Adrenal gland (tissue), 5 donors: ENCODE data around the gene MXRA8.

ENCODE experiments used
- POLR2A ChIP-seq, 2 donors: fragments of 450-650 bp; IDR thresholded peaks; one replicate each; pipeline ENCODE4 v1.6.1; 2017; ENCODE audit warnings: antibody characterized with exemption in 2 of 2, mild to moderate bottlenecking in 2 of 2, moderate library complexity in 1 of 2
- TF ChIP-seq, protein P1 (sequence below), 6 experiments: fragments of 450-650 bp in 4 of 6; fragments of 200-600 bp in 2 of 6; sonication (generic) in 1 of 6; IDR thresholded peaks; 1 replicate in 5 of 6; 2 replicates in 1 of 6; pipeline versions ENCODE4 v1.5.1 to v1.8.0; 2016 to 2021; ENCODE audit warnings: antibody characterized with exemption in 6 of 6, mild to moderate bottlenecking in 2 of 6, moderate library complexity in 1 of 6
- donor health status: DM: no; HTN: no; CAD: no.

DNA sequence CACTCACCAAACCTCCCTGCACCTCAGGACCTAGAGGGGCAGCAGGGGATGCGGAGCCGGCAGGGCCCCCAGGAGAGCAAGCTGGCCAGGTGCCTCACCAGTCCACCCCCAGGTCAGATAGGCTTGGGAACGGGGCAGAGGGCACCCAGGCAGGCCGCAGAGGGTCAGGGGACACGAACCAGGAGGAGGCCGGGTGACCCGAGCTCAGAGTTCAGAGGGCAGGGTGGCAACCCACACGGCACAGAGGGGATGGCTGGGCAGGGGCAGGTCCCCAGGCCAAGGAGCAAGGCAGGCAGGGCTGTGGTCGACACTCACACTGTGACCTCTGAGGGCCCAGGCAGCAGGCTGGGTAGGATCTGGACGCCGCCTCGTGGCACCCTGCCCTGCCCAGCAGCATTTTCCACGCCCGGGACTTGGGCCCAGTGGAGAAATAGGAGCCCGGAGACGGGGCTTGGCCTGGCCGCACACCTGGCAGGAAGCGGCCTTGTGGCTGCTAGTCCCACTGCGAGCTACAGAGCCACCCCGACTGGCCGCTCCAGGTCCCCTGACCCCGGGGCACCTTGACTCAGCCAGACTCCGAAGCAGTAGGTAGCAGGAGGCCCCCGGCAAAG, 14.4 kb downstream of the MXRA8 start:
- TF ChIP-seq POLR2A (IDR thresholded peaks at IDR 0.05), result no peak
- TF ChIP-seq, protein P1, sequence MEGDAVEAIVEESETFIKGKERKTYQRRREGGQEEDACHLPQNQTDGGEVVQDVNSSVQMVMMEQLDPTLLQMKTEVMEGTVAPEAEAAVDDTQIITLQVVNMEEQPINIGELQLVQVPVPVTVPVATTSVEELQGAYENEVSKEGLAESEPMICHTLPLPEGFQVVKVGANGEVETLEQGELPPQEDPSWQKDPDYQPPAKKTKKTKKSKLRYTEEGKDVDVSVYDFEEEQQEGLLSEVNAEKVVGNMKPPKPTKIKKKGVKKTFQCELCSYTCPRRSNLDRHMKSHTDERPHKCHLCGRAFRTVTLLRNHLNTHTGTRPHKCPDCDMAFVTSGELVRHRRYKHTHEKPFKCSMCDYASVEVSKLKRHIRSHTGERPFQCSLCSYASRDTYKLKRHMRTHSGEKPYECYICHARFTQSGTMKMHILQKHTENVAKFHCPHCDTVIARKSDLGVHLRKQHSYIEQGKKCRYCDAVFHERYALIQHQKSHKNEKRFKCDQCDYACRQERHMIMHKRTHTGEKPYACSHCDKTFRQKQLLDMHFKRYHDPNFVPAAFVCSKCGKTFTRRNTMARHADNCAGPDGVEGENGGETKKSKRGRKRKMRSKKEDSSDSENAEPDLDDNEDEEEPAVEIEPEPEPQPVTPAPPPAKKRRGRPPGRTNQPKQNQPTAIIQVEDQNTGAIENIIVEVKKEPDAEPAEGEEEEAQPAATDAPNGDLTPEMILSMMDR (IDR thresholded peaks at IDR 0.05), result no peak
